ENCODE results near the gene SLC22A23.

SLC22A23 gene

DNA sequence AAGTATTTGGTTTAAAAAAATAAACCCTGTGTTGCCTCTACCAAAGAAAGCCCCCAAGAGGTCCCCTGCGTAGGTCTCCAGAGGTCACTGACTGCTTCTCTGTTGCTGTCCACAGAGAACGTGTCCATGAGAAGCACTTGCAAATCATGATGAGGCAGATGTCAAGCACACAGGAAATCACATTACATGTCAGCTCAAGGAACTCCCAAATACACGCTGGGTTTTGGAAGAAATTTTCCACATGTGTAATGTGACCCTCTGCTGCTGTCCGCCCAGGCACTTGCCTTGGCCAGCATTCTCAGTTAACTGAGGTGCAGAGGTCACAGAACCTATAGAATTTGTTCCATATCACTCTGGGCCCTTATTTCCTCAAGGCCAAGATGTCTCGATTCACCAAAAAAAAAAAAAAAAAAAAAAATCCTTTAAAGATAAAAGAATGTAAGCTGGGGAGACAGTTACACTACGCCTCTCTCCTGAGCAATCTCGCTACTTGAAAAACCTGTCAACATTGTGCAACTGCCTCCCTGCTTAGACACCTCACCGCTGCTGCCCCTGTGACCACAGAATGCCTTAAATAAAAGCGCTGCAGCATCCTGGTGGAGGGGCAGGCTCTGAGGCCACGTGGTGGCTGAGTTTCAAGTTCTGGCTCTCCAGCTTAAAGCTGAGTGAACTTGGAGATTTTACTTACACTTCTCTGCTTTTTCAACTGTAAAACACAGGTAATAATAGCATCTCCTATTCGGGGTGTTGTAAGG lies 42.3 kb downstream of the SLC22A23 start:
- no peak overlapping the region for H3K27ac ChIP-seq
- TF ChIP-seq CTCF (IDR thresholded peaks at IDR 0.05) (no peak), ZFX (IDR thresholded peaks at IDR 0.05; ENCODE audit: borderline replicate concordance) (no peak)

GRCh38 chr6:3413592-3413991 lies 43.3 kb downstream of the SLC22A23 start:
- no peak overlapping the region for H3K27ac ChIP-seq
- TF ChIP-seq ZFX (IDR thresholded peaks at IDR 0.05; ENCODE audit: borderline replicate concordance): no peak
- no peak for TF ChIP-seq CTCF (IDR thresholded peaks at IDR 0.05)

- H3K27ac ChIP-seq: no peak overlapping the region
- no peak for TF ChIP-seq ZFX (IDR thresholded peaks at IDR 0.05; ENCODE audit: borderline replicate concordance)
- TF ChIP-seq CTCF (IDR thresholded peaks at IDR 0.05): no peak
Observed at GRCh38 chr6:3412779-3413500, 43.9 kb downstream of the SLC22A23 start.

DNA sequence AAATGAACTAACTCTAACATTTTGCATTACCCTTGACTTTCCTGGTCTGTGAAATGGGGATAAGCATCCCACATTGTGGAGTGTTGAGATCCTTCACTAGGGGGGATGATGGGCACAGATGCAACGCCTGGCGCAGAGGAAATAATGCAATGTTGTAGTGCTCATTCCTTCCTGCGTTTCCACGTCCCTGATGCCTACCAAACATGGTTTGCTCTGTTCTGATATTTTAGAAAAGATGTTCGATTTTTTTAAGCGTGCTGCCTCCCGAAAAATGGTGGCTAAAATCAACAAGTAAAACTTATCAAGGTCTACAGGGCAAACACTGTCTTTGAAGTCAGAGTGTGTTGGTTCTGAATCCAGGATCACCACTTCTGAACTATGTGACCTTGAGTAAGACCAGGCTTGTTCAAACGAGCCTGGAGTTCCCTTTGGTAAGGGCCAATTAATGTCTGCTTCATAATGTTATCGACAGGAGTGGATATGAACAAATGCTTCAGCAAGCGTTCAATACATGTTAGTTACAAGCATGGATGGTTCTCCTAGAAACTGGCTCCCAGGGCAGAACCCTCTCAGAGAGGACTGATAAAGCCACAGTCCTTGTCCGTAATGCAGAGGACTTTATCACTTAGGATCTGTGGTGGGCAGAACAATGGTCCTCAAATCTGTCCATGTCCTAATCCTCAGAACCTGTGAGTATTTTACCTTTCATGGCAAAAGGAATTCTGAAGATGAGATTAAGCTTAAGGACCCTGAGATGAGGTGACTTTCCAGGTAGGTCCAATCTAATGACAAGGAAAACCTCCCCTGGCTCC lies 44.7 kb downstream of the SLC22A23 start:
- TF ChIP-seq ZFX (IDR thresholded peaks at IDR 0.05; ENCODE audit: borderline replicate concordance) (no peak), CTCF (IDR thresholded peaks at IDR 0.05) (no peak)
- no peak overlapping the region for H3K27ac ChIP-seq

DNA sequence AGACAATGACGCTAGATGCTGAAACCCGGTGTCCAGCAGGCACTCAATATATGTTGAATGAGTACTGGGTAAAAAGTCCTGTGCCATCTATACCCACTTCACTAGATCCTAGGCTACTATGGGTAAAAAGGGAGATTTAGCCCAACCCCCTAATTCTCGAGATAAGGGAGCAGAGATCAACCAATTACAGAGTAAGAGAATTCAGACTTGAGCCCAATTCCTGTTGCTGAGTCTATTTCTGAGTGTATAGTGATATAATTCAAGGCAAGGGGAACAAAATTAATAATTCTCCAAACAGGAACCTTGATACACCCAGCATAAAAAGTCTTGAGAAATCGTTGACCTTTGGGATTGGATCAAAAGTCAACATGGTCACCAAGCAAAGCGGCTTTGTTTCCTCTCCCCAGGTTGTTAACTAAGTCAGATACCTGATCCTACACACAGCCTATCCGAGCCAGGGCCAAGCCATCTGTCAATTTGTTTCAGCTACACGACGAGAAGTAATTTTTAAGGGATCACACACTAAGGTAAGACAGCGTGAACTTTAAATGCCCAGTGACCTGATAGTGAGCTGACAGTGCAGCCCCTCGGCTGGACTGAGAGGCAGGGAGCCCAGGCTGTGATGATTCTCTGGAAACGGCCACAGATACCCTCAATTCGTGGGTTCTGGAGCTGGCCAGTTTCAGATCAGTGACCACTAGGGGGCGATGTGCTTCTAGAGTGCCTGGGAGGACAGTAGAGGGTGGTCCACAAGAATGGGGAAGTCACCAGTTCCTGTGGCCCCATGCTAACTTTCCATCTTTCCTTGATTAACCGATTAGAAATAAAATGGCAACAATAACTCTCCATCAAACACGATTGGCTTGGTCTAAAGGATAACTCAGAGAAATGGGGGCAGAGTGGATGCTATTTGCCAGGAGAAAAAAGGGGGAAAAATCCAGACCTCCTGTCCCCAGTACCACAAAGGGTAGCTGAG lies 46.2 kb downstream of the SLC22A23 start:
- peak; percentile 82 for TF ChIP-seq CTCF (IDR thresholded peaks at IDR 0.05)
- TF ChIP-seq ZFX (IDR thresholded peaks at IDR 0.05; ENCODE audit: borderline replicate concordance): no peak

GRCh38 chr6:3409699-3410384 lies 47.0 kb downstream of the SLC22A23 start:
- TF ChIP-seq ZFX (IDR thresholded peaks at IDR 0.05; ENCODE audit: borderline replicate concordance) (no peak), CTCF (IDR thresholded peaks at IDR 0.05) (no peak)
- H3K27ac ChIP-seq: no peak overlapping the region

More for the DNA sequence above, 46.2 kb downstream of the SLC22A23 start:
- no peak overlapping the region for H3K27ac ChIP-seq

All from 22Rv1 (cell line).